HepG2 (cell line): ENCODE measurements around the gene NFKBIA. TPM values are rescaled to one million over a fixed set of nuclear protein-coding genes. Genes with fewer than 3 reads are reported as not detected.

Experiments used
- ATF7 ChIP-seq, 2 experiments: fragments of 450-650 bp in 1 of 2; sonication (generic) in 1 of 2; formaldehyde crosslinking in 1 of 2; IDR thresholded peaks; 2 replicates each; pipeline versions ENCODE4 v1.4.0 to v1.6.1; 2016 to 2020; ENCODE audit warnings: antibody characterized with exemption in 1 of 2, mild to moderate bottlenecking in 1 of 2, missing genetic modification reagents in 1 of 2
- BORCS8-MEF2B ChIP-seq: sonication (generic); formaldehyde crosslinking; IDR thresholded peaks from 2 replicates; pipeline ENCODE4 v1.8.0; 2022; ENCODE audit warnings: mild to moderate bottlenecking, missing genetic modification reagents
- BRCA1 ChIP-seq: sonication (generic); formaldehyde crosslinking; IDR thresholded peaks from 2 replicates; pipeline ENCODE4 v1.4.0; 2020; ENCODE audit warnings: missing genetic modification reagents
- CHCHD3 ChIP-seq: sonication (generic); formaldehyde crosslinking; IDR thresholded peaks from 2 replicates; pipeline ENCODE4 v1.8.0; 2022; ENCODE audit warnings: mild to moderate bottlenecking, missing genetic modification reagents, moderate library complexity
- FIP1L1 ChIP-seq: fragments of 200-400 bp; formaldehyde crosslinking; IDR thresholded peaks from 2 replicates; pipeline ENCODE4 v1.6.1; 2018; ENCODE audit warnings: low read depth, mild to moderate bottlenecking, low read length, moderate library complexity, borderline replicate concordance; ENCODE audit not compliant: insufficient read depth
- FOSL2 ChIP-seq: sonication (generic); formaldehyde crosslinking; IDR thresholded peaks from 2 replicates; pipeline ENCODE4 v1.4.0; 2020; ENCODE audit warnings: missing genetic modification reagents
- FOXC1 ChIP-seq: sonication (generic); formaldehyde crosslinking; IDR thresholded peaks from 2 replicates; pipeline ENCODE4 v1.8.0; 2022; ENCODE audit warnings: mild to moderate bottlenecking, missing genetic modification reagents, borderline replicate concordance
- ISL2 ChIP-seq: sonication (generic); formaldehyde crosslinking; IDR thresholded peaks from 2 replicates; pipeline ENCODE4 v1.5.0; 2020; ENCODE audit warnings: missing genetic modification reagents
- NKX3-1 ChIP-seq: sonication (generic); formaldehyde crosslinking; IDR thresholded peaks from 2 replicates; pipeline ENCODE4 v1.5.0; 2020; ENCODE audit warnings: missing genetic modification reagents
- PHF20 ChIP-seq: sonication (generic); formaldehyde crosslinking; IDR thresholded peaks from 2 replicates; pipeline ENCODE4 v1.5.0; 2020; ENCODE audit warnings: mild to moderate bottlenecking, missing genetic modification reagents
- STAG1 ChIP-seq: sonication (generic); formaldehyde crosslinking; IDR thresholded peaks from 2 replicates; pipeline ENCODE4 v1.4.0; 2020; ENCODE audit warnings: missing genetic modification reagents
- TRIM24 ChIP-seq: sonication (generic); formaldehyde crosslinking; IDR thresholded peaks from 2 replicates; pipeline ENCODE4 v1.8.0; 2022; ENCODE audit warnings: mild to moderate bottlenecking, missing genetic modification reagents
- U2AF1 ChIP-seq: fragments of 200-400 bp; formaldehyde crosslinking; optimal IDR thresholded peaks from 2 replicates; pipeline ENCODE3; 2017; ENCODE audit warnings: mild to moderate bottlenecking, low read depth, low read length
- ZFP82 ChIP-seq: sonication (generic); formaldehyde crosslinking; IDR thresholded peaks from 2 replicates; pipeline ENCODE4 v1.5.1; 2020; ENCODE audit warnings: mild to moderate bottlenecking, missing genetic modification reagents, borderline replicate concordance
- ZNF367 ChIP-seq: sonication (generic); formaldehyde crosslinking; IDR thresholded peaks from 2 replicates; pipeline ENCODE4 v1.4.0; 2020; ENCODE audit warnings: missing genetic modification reagents, borderline replicate concordance
- ZNF44 ChIP-seq: sonication (generic); formaldehyde crosslinking; IDR thresholded peaks from 2 replicates; pipeline ENCODE4 v1.5.1; 2020; ENCODE audit warnings: mild to moderate bottlenecking, missing genetic modification reagents
- ZNF552 ChIP-seq: sonication (generic); formaldehyde crosslinking; IDR thresholded peaks from 2 replicates; pipeline ENCODE4 v1.9.0; 2022; ENCODE audit warnings: missing genetic modification reagents, mild to moderate bottlenecking, borderline replicate concordance
- ZNF780A ChIP-seq: sonication (generic); formaldehyde crosslinking; IDR thresholded peaks from 2 replicates; pipeline ENCODE4 v1.8.0; 2022; ENCODE audit warnings: mild to moderate bottlenecking, missing genetic modification reagents, moderate library complexity
- polyA plus RNA-seq, 8 experiments: library from polyadenylated mRNA; depleted of rRNA in 3 of 8; stranded (reverse) in 7 of 8; unstranded in 1 of 8; fragments of >200 nt; fragmentation: Illumina TruSeq in 4 of 8; extraction: Trizol in 4 of 8; gene quantifications; 2 replicates each; pipeline versions ENCODE4 v1.2.1 to v1.2.3, GENCODE V29; 2011 to 2016; ENCODE audit warnings: low read depth in 4 of 8, missing spikeins in 1 of 8, mixed read lengths in 1 of 8; ENCODE audit not compliant: insufficient read depth in 1 of 8
- total RNA-seq, 5 experiments: library from RNA; depleted of rRNA; stranded (reverse); fragments of >200 nt; fragmentation: Illumina TruSeq; extraction: Trizol; gene quantifications; 2 replicates each; pipeline ENCODE4 v1.2.3, GENCODE V29; 2016; ENCODE audit warnings: low read depth in 1 of 5
- TF ChIP-seq, protein P1 (sequence below): IDR thresholded peaks from 2 replicates; pipeline ENCODE4 v1.6.1; 2016; ENCODE audit warnings: mild to moderate bottlenecking
- TF ChIP-seq, protein P2 (sequence below): fragments of 450-650 bp; IDR thresholded peaks from 2 replicates; pipeline ENCODE4 v1.6.1; 2017
- TF ChIP-seq, protein P3 (sequence below): IDR thresholded peaks from 2 replicates; pipeline ENCODE4 v1.6.1; 2016; ENCODE audit warnings: mild to moderate bottlenecking, missing biosample characterization, missing genetic modification reagents
- TF ChIP-seq, protein P4 (sequence below): sonication (generic); formaldehyde crosslinking; IDR thresholded peaks from 2 replicates; pipeline ENCODE4 v1.4.0; 2020; ENCODE audit warnings: missing genetic modification reagents
- TF ChIP-seq, protein P5 (sequence below): sonication (generic); formaldehyde crosslinking; IDR thresholded peaks from 2 replicates; pipeline ENCODE4 v1.8.0; 2023; ENCODE audit warnings: mild to moderate bottlenecking, missing genetic modification reagents
- TF ChIP-seq, protein P6 (sequence below): sonication (generic); formaldehyde crosslinking; IDR thresholded peaks from 2 replicates; pipeline ENCODE4 v1.5.1; 2020; ENCODE audit warnings: missing genetic modification reagents, mild to moderate bottlenecking, borderline replicate concordance

NFKBIA gene
- total and polyA plus RNA-seq, 2 of the 13 experiments (the other 11 are each of a cell fraction or from before 2014, with no cell fraction given) = 197 to 319 TPM

DNA sequence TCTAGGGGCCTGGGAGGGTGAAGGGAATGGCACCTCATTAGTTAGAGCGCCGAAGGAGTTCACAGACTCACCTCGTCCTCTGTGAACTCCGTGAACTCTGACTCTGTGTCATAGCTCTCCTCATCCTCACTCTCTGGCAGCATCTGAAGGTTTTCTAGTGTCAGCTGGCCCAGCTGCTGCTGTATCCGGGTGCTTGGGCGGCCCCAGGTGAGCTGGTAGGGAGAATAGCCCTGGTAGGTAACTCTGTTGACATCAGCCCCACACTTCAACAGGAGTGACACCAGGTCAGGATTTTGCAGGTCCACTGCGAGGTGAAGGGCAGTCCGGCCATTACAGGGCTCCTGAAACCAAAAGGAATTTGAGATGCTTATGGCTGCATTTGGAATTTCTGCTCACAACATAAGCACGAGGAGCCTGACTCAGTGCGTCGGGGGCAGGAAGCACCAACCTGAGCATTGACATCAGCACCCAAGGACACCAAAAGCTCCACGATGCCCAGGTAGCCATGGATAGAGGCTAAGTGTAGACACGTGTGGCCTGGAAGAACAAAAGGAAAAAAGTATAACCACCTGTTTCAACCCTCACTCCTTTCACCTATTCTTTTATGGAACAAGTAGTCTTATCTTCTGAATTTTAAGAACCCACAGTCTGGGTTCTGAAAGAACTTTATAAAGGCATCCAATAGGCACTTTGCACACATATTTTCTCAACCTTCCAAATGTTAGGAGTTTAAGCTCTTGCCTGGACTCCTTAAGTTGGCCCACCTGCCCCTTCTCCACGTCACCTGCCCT is 2.0 kb downstream of the NFKBIA start (continued):
- TF ChIP-seq TRIM24 (CRISPR knock-in tag) (no peak), ZNF552 (CRISPR knock-in tag) (no peak), ZNF367 (CRISPR knock-in tag) (no peak), ZFP82 (CRISPR knock-in tag) (no peak), ATF7 (IDR thresholded peaks at IDR 0.05) (no peak), ATF7 (CRISPR knock-in tag; IDR thresholded peaks at IDR 0.05) (no peak), FIP1L1 (no peak), BRCA1 (no peak), FOSL2 (CRISPR knock-in tag) (no peak), FOXC1 (CRISPR knock-in tag) (no peak), NKX3-1 (CRISPR knock-in tag) (no peak), ISL2 (CRISPR knock-in tag) (no peak), BORCS8-MEF2B (no peak), CHCHD3 (0 out of 2 replicates have a peak, but pooled peaks have one; percentile 47), STAG1 (CRISPR knock-in tag) (no peak), ZNF780A (CRISPR knock-in tag) (no peak), PHF20 (CRISPR knock-in tag) (no peak), ZNF44 (CRISPR knock-in tag) (no peak), U2AF1 (no peak)
- TF ChIP-seq, protein P1, sequence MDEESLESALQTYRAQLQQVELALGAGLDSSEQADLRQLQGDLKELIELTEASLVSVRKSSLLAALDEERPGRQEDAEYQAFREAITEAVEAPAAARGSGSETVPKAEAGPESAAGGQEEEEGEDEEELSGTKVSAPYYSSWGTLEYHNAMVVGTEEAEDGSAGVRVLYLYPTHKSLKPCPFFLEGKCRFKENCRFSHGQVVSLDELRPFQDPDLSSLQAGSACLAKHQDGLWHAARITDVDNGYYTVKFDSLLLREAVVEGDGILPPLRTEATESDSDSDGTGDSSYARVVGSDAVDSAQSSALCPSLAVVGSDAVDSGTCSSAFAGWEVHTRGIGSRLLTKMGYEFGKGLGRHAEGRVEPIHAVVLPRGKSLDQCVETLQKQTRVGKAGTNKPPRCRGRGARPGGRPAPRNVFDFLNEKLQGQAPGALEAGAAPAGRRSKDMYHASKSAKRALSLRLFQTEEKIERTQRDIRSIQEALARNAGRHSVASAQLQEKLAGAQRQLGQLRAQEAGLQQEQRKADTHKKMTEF = no peak
- TF ChIP-seq, protein P2, sequence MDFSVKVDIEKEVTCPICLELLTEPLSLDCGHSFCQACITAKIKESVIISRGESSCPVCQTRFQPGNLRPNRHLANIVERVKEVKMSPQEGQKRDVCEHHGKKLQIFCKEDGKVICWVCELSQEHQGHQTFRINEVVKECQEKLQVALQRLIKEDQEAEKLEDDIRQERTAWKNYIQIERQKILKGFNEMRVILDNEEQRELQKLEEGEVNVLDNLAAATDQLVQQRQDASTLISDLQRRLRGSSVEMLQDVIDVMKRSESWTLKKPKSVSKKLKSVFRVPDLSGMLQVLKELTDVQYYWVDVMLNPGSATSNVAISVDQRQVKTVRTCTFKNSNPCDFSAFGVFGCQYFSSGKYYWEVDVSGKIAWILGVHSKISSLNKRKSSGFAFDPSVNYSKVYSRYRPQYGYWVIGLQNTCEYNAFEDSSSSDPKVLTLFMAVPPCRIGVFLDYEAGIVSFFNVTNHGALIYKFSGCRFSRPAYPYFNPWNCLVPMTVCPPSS = no peak
- TF ChIP-seq, protein P3, sequence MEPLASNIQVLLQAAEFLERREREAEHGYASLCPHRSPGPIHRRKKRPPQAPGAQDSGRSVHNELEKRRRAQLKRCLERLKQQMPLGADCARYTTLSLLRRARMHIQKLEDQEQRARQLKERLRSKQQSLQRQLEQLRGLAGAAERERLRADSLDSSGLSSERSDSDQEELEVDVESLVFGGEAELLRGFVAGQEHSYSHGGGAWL = no peak
- TF ChIP-seq, protein P4, sequence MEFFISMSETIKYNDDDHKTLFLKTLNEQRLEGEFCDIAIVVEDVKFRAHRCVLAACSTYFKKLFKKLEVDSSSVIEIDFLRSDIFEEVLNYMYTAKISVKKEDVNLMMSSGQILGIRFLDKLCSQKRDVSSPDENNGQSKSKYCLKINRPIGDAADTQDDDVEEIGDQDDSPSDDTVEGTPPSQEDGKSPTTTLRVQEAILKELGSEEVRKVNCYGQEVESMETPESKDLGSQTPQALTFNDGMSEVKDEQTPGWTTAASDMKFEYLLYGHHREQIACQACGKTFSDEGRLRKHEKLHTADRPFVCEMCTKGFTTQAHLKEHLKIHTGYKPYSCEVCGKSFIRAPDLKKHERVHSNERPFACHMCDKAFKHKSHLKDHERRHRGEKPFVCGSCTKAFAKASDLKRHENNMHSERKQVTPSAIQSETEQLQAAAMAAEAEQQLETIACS (CRISPR knock-in tag) = no peak; the same call in 1 of the 2 replicates
- TF ChIP-seq, protein P5, sequence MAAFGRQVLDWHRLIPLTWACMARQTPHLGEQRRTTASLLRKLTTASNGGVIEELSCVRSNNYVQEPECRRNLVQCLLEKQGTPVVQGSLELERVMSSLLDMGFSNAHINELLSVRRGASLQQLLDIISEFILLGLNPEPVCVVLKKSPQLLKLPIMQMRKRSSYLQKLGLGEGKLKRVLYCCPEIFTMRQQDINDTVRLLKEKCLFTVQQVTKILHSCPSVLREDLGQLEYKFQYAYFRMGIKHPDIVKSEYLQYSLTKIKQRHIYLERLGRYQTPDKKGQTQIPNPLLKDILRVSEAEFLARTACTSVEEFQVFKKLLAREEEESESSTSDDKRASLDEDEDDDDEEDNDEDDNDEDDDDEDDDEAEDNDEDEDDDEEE (CRISPR knock-in tag) = no peak
- TF ChIP-seq, protein P6, sequence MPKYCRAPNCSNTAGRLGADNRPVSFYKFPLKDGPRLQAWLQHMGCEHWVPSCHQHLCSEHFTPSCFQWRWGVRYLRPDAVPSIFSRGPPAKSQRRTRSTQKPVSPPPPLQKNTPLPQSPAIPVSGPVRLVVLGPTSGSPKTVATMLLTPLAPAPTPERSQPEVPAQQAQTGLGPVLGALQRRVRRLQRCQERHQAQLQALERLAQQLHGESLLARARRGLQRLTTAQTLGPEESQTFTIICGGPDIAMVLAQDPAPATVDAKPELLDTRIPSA (CRISPR knock-in tag) = no peak
